Activated CD4-positive, alpha-beta T cell treated with anti-CD3 and anti-CD28 coated beads, Interleukin-2, amount 10 ng/mL, durations not matched to agents 7 days and 5 days (primary cell): ENCODE measurements around the gene ABCA13. TPM values are rescaled to one million over a fixed set of nuclear protein-coding genes. Genes with fewer than 3 reads are reported as not detected.

ENCODE experiments used
- CTCF ChIA-PET: fragments of 350-600 bp; sonication (Branson Sonifier 250); formaldehyde crosslinking; loops from one replicate; lab custom pipeline; 2021; ENCODE audit warnings: antibody characterized with exemption; lab: Charles Lee
- POLR2A ChIA-PET: fragments of 350-600 bp; sonication (Branson Sonifier 250); formaldehyde crosslinking; loops from one replicate; lab custom pipeline; 2021; ENCODE audit warnings: antibody characterized with exemption; lab: Charles Lee
- DNase-seq: peaks from one replicate; pipeline ENCODE4 v3.0.0-alpha.2; 2020
- H3K27ac Mint-ChIP-seq: one replicate; pipeline ENCODE4 v1.8.0; 2021; ENCODE audit warnings: mild to moderate bottlenecking, moderate library complexity, mixed read lengths
- H3K27me3 Mint-ChIP-seq: one replicate; pipeline ENCODE4 v1.8.0; 2021; ENCODE audit warnings: mixed read lengths
- H3K36me3 Mint-ChIP-seq: one replicate; pipeline ENCODE4 v1.8.0; 2021; ENCODE audit warnings: low read depth, mixed read lengths
- H3K4me1 Mint-ChIP-seq: one replicate; pipeline ENCODE4 v1.8.0; 2021; ENCODE audit warnings: mixed read lengths
- H3K4me3 Mint-ChIP-seq: one replicate; pipeline ENCODE4 v1.8.0; 2021; ENCODE audit warnings: mild to moderate bottlenecking, moderate library complexity, mixed read lengths
- H3K9me3 Mint-ChIP-seq: one replicate; pipeline ENCODE4 v1.8.0; 2021; ENCODE audit warnings: mixed read lengths
- total RNA-seq, 2 experiments: library from RNA; stranded (reverse); gene quantifications; one replicate each; pipeline ENCODE4 v1.2.3, GENCODE V29; 2021

ABCA13 gene
- total RNA-seq, 2 experiments from 2014 or later = 0.07 to 0.19 TPM

DNA sequence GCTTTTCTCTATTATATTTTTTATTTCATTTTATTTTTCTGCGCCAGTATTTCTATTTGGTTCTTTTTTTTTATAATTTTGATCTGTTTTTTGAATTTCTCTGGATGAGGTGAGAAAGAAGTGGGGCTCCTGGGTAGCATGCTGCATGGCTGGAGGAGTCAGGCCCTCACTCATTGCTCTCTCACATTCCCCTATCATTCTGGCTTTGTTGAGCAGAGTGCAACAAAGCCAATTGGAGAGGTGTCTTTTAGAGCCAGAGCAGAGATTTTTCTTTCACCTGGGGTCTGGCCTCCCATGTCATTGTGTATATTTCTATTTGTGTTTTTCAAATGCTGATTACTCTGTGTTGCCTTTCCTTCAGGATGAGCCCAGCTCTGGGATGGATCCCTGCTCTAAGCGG, 423.1 kb downstream of the ABCA13 start:
- DNase-seq = no peak
- Mint-ChIP-seq H3K4me1 (no peaks in the 10 kb centered on the region), H3K4me3 (no peak overlapping the region), H3K27ac (no peak overlapping the region), H3K9me3 (no peaks in the 10 kb centered on the region), H3K36me3 (no peaks in the 10 kb centered on the region), H3K27me3 (peaks cover 6% of the 10 kb centered on the region)
- POLR2A ChIA-PET = no interaction called here
- CTCF ChIA-PET = no interaction called here

DNA sequence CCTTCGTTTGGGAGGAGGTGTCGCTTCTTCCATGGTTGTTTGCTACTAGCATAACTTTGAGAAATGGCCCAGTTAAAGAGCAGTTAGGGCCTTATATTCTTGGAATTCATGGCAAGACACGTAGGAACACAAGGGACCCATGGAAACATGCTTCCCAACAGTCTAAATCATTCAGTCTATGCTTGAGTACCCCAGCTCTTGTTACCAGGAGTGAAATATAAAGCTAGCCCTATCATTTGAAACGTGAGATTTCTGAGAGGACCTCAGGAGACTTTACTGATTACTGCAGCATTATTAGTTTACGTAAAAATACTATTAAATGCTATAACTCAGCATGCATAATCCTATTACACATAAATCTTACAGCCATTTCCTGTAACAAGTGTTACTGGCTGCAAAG, 424.5 kb downstream of the ABCA13 start:
- no peaks in the 10 kb centered on the region for H3K4me1 Mint-ChIP-seq
- ChIA-PET POLR2A (no interaction called here), CTCF (no interaction called here)
- no peaks in the 10 kb centered on the region for H3K36me3 Mint-ChIP-seq
- no peak overlapping the region for H3K4me3 Mint-ChIP-seq
- no peak for DNase-seq
- no peaks in the 10 kb centered on the region for H3K9me3 Mint-ChIP-seq
- H3K27me3 Mint-ChIP-seq = peaks cover 2% of the 10 kb centered on the region
- no peak overlapping the region for H3K27ac Mint-ChIP-seq

DNA sequence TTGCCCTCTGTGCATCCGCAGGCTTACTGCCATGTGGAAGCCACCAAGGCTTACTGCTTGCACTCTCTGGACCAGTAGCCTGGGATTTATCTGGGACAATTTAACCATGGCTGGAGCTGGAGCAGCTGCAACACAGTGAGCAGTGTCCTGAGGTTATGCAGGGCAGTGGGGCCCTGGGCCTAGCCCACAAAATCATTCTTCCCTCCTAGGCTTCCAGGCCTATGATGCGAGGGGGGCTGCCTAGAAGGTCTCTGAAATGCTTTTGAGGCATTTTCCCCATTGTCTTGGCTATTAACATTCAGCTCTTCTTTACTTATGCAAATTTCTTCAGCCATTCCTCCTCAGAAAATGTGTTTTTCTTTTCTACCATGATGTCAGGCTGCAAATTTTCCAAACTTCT, 439.4 kb downstream of the ABCA13 start:
- DNase-seq = no peak
- CTCF ChIA-PET = no interaction called here
- Mint-ChIP-seq H3K27me3 (no peaks in the 10 kb centered on the region), H3K4me1 (peaks cover 2% of the 10 kb centered on the region), H3K36me3 (no peaks in the 10 kb centered on the region), H3K4me3 (no peak overlapping the region), H3K27ac (no peak overlapping the region), H3K9me3 (peaks cover 5% of the 10 kb centered on the region)
- POLR2A ChIA-PET = no interaction called here

DNA sequence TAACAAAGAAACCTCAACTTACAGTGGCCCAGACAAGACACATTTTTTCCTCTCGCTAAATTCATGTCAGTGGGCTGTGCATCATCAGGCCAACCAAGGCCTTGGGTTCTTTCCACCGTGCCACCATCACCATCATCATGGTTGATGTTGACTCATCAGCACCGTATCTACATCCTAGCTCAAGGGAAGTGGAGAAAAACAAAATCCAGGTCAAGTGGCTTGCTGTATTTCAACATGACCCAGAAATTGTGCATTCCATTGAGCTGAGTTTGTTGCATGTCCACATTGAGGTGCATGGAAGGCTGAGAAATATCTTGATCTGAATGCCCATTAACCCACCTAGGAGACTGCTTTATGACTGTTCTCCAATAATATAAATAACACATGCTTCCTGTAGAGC, 440.7 kb downstream of the ABCA13 start:
- H3K9me3 Mint-ChIP-seq = peaks cover 5% of the 10 kb centered on the region
- H3K4me1 Mint-ChIP-seq = peaks cover under 1% of the 10 kb centered on the region
- H3K36me3 Mint-ChIP-seq = no peaks in the 10 kb centered on the region
- ChIA-PET CTCF (no interaction called here), POLR2A (no interaction called here)
- no peaks in the 10 kb centered on the region for H3K27me3 Mint-ChIP-seq
- no peak overlapping the region for H3K27ac Mint-ChIP-seq
- no peak overlapping the region for H3K4me3 Mint-ChIP-seq
- DNase-seq = no peak

DNA sequence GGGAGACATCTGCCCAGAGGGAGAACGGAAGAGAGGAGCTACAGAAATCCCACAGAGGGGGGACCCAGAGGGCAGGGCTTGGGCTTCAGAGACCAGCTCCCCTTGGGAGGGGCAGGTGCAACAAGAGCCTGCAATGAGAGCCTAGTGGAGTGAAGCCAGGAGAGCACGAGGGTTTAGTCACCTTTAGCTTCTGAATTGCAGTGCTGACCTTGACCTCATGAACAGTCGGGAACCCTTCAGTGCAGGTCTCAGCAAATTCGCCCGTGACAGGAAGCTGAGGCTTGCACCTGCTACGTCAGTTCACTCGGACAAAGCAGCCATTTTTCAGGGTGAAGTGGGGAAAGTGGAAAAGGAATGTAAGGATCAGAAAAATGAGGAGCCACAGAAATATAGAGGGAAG, 446.2 kb downstream of the ABCA13 start:
- Mint-ChIP-seq H3K9me3 (peaks cover 2% of the 10 kb centered on the region), H3K27me3 (peaks cover 1% of the 10 kb centered on the region), H3K27ac (no peak overlapping the region), H3K4me3 (no peak overlapping the region), H3K4me1 (peaks cover 14% of the 10 kb centered on the region), H3K36me3 (no peaks in the 10 kb centered on the region)
- DNase-seq = no peak
- ChIA-PET CTCF (no interaction called here), POLR2A (no interaction called here)

DNA sequence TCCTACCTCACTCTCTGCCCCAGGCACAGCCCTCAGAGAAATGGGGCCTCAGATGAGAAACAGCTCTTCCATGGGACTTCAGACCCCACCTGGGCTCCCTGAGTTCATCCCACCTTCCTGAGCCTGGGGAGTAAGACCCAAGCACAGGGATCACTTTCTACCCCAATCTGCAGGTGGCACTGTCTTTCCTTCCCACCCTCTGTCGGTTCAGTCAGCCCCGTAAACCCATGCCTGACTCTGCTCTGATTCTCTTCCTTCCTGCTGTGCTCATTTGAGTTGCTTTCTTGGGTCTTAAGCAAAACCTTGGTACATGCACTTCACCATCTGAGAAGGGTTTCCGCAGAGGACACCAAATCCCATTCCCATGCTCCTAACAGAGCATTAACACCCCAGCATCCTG, 446.7 kb downstream of the ABCA13 start:
- POLR2A ChIA-PET = no interaction called here
- Mint-ChIP-seq H3K36me3 (no peaks in the 10 kb centered on the region), H3K4me3 (no peak overlapping the region), H3K27me3 (peaks cover 1% of the 10 kb centered on the region), H3K4me1 (peaks cover 14% of the 10 kb centered on the region), H3K27ac (no peak overlapping the region), H3K9me3 (peaks cover 2% of the 10 kb centered on the region)
- CTCF ChIA-PET = no interaction called here
- no peak for DNase-seq

DNA sequence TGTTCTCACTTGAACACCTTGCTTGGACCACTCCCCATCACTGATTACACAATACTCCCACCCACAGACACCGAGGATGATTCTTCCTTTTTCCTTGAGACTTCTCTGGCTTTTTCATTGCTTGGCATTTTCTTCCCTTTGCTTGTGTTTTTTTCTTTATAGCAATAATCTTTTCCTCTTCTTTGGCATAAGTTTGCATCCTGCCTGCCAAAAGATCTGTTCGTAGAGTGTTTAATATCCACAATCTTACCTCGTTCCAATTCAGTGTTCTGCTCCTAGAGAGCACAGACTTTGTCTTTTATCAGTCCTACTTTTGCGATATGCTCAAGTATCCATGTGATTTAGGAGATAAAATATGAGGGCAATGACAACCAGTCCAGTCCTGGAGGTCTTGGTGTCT, 449.8 kb downstream of the ABCA13 start:
- H3K27ac Mint-ChIP-seq = no peak overlapping the region
- H3K4me1 Mint-ChIP-seq = peaks cover 16% of the 10 kb centered on the region
- H3K27me3 Mint-ChIP-seq = peaks cover 3% of the 10 kb centered on the region
- POLR2A ChIA-PET = no interaction called here
- no peak for DNase-seq
- CTCF ChIA-PET = no interaction called here
- no peak overlapping the region for H3K4me3 Mint-ChIP-seq
- no peaks in the 10 kb centered on the region for H3K36me3 Mint-ChIP-seq
- H3K9me3 Mint-ChIP-seq = peaks cover 4% of the 10 kb centered on the region

DNA sequence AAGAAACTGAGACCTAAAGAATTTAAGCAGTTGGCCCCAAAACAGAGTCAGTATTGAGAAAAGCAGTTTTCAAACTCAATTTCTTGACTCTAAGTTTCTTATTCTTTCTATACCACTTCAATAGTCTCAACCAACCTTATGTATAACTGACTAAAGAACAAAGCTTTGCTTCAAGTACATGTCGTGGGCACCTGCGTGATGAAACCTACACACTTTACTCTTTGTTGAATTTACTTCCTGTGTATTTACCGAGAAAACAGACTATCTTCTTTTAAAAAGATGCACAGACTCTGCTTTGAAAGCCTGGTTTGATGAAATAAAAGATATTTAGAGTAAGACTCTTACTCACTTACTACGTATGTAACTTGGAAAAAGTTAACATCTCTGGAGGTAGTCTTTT, 455.9 kb downstream of the ABCA13 start:
- H3K9me3 Mint-ChIP-seq = peaks cover 4% of the 10 kb centered on the region
- ChIA-PET POLR2A (no interaction called here), CTCF (interaction anchor here (0.7 kb wide), 1 partner anchor 11 kb away, joined by 3 read pairs; no protein-coding TSS in a partner anchor)
- peak overlapping the region; percentile 83 for H3K27ac Mint-ChIP-seq
- peaks cover 2% of the 10 kb centered on the region for H3K36me3 Mint-ChIP-seq
- DNase-seq = peak; percentile 29
- peaks cover 30% of the 10 kb centered on the region for H3K4me1 Mint-ChIP-seq
- no peak overlapping the region for H3K4me3 Mint-ChIP-seq
- H3K27me3 Mint-ChIP-seq = peaks cover 5% of the 10 kb centered on the region

DNA sequence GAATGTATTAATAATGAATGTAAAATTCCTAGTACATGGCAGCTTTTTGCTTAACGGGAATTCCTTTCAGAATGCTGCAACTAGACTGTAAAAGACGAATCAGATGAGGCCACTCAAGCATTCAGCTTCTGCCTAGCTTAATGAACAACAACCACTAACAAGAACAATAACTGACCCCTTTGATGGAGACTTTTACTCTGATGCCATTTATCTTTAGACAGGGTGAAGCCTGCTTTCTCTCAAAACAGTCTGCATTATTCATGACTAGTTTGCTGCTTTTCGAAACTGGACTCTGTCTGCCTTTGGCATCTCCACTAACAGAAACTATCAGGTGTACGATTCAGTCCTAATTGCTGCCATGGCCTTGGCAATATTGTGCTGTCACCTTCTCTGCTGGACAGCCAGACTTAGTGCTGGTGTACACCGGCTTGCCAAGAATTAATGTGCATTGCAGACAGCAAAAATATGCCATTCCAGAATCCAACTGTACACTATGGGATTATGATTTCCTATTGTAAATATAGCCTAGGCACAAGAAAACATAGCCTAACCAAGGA, 457.6 kb downstream of the ABCA13 start:
- Mint-ChIP-seq H3K36me3 (peaks cover 2% of the 10 kb centered on the region), H3K4me3 (no peak overlapping the region), H3K27me3 (peaks cover 3% of the 10 kb centered on the region), H3K27ac (no peak overlapping the region), H3K4me1 (peaks cover 35% of the 10 kb centered on the region), H3K9me3 (peaks cover 4% of the 10 kb centered on the region)
- ChIA-PET POLR2A (no interaction called here), CTCF (no interaction called here)
- no peak for DNase-seq

DNA sequence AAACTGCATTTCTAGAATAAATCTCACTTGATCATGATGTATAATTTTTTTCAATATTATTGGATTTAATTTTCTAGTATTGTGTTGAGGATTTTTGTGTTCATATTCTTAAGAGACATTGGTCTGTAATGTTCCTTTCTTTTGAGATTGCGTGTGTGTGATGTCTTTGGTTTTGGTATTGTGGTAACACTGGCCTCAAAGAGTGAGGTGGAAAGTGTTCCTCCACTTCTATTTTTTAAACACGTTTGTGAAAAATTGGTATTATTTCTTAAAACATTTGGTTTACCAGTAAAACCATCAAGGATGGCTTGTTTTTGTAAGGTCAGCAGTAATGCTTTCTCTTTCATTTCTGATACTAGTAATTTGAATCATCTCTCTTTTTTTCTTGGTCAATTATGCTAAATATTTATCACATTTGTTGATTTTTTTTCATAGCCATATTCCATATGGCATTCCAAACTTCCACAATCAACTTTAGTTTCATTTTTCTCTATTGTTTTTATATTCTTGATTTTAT, 462.9 kb downstream of the ABCA13 start:
- POLR2A ChIA-PET = no interaction called here
- peaks cover 2% of the 10 kb centered on the region for H3K27me3 Mint-ChIP-seq
- no peaks in the 10 kb centered on the region for H3K36me3 Mint-ChIP-seq
- H3K27ac Mint-ChIP-seq = peak overlapping the region; percentile 47
- peak; percentile 26 for DNase-seq
- H3K4me1 Mint-ChIP-seq = peaks cover 48% of the 10 kb centered on the region
- H3K9me3 Mint-ChIP-seq = peaks cover 2% of the 10 kb centered on the region
- H3K4me3 Mint-ChIP-seq = no peak overlapping the region
- CTCF ChIA-PET = no interaction called here

DNA sequence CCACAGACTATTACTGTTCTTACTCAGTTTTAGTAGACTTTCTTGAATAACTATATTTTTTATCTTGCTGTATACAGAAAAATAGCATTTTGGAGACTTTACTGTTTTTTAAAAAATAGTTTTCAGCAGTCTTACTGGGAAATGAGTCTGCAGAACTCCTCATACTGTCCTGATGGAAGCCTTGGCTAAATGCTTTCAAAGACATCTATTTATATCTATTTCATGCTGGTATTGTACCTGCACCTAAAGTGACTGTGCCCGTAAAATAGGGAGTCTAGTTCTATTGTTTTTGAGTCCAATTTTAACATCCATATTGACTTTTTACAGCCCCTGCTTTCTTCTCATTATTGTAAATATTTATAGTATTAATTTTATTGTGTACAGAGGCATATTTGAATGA, 464.5 kb downstream of the ABCA13 start:
- no peak overlapping the region for H3K27ac Mint-ChIP-seq
- CTCF ChIA-PET = no interaction called here
- H3K4me3 Mint-ChIP-seq = no peak overlapping the region
- H3K36me3 Mint-ChIP-seq = no peaks in the 10 kb centered on the region
- no peak for DNase-seq
- peaks cover 2% of the 10 kb centered on the region for H3K9me3 Mint-ChIP-seq
- H3K4me1 Mint-ChIP-seq = peaks cover 42% of the 10 kb centered on the region
- H3K27me3 Mint-ChIP-seq = peaks cover 2% of the 10 kb centered on the region
- POLR2A ChIA-PET = no interaction called here

DNA sequence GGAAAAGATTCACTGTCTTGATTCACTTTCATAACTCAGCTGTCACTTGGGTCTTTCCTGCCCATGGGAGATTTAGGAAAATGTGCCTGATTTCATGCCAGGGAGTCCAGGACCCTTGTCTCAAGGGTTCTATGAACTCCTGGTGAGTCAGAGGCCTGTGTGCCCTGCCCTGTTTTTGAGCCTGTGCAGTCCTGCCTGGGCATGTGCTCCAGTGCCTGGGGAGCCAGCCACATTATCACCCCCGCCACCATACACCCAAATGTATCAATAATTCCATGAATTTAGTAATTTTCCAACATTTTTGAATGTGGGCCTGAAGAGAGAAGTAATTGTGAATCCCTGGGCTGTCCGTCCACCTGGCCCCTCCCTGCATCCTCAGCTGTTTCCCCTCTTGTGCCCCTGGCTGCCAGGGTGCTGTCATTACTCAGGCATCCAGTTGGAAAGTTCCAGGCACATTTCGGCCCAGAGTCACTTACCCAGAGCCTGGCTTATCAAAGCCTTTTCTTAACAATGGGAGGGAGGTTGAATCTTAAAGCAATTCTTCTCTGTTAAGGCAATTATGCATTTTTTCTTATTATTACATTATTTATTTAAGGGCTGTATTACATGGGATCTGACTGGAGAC, 465.2 kb downstream of the ABCA13 start:
- H3K36me3 Mint-ChIP-seq = no peaks in the 10 kb centered on the region
- CTCF ChIA-PET = no interaction called here
- H3K27ac Mint-ChIP-seq = no peak overlapping the region
- no peaks in the 10 kb centered on the region for H3K27me3 Mint-ChIP-seq
- H3K4me1 Mint-ChIP-seq = peaks cover 40% of the 10 kb centered on the region
- POLR2A ChIA-PET = no interaction called here
- H3K9me3 Mint-ChIP-seq = peaks cover 2% of the 10 kb centered on the region
- no peak for DNase-seq
- H3K4me3 Mint-ChIP-seq = no peak overlapping the region

DNA sequence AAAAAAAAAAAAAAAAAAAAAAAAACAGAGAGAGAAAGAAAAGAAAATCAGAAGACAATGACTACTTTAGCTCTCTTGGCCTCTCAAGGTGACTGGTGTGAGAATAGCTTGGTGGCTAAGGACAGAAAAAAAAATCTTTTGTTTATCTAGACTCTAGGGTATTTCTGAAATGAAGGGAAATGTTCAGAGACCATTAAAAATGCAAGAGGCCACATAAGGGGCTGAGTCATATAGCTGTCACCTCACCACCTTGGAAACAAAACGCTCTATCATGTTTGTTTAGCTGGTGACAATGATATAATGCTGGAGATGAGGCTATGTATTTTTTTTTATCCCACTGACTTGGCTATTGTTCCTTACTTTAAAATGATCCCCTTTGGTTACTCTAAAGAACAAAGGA, 466.1 kb downstream of the ABCA13 start:
- Mint-ChIP-seq H3K9me3 (no peaks in the 10 kb centered on the region), H3K27ac (no peak overlapping the region), H3K4me3 (no peak overlapping the region), H3K36me3 (no peaks in the 10 kb centered on the region), H3K27me3 (no peaks in the 10 kb centered on the region), H3K4me1 (peaks cover 37% of the 10 kb centered on the region)
- DNase-seq = no peak
- CTCF ChIA-PET = interaction anchor here (1.1 kb wide), 1 partner anchor 11 kb away, joined by 3 read pairs; no protein-coding TSS in a partner anchor
- POLR2A ChIA-PET = no interaction called here
